ENCODE data around the gene DYRK2.

DNA sequence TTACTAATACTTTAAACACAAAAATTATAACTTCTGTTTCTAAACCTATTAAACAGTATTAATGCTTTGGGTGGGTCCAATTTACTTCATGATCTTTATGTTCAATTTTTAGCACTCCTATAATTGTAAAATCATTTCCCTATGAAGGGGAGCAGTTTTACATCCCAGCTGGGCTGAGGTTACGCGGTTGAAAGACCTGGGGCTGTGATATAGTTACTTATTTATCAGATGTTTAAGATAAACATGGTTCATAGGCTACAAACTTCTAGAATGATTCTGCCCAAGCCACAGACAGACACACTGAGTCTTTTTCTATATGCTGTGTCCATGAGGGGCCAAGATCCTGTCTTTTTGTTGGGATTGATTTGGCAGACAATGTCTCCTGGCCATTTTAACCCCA lies 44.4 kb downstream of the DYRK2 start:
- TF ChIP-seq, protein P1, sequence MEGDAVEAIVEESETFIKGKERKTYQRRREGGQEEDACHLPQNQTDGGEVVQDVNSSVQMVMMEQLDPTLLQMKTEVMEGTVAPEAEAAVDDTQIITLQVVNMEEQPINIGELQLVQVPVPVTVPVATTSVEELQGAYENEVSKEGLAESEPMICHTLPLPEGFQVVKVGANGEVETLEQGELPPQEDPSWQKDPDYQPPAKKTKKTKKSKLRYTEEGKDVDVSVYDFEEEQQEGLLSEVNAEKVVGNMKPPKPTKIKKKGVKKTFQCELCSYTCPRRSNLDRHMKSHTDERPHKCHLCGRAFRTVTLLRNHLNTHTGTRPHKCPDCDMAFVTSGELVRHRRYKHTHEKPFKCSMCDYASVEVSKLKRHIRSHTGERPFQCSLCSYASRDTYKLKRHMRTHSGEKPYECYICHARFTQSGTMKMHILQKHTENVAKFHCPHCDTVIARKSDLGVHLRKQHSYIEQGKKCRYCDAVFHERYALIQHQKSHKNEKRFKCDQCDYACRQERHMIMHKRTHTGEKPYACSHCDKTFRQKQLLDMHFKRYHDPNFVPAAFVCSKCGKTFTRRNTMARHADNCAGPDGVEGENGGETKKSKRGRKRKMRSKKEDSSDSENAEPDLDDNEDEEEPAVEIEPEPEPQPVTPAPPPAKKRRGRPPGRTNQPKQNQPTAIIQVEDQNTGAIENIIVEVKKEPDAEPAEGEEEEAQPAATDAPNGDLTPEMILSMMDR (IDR thresholded peaks at IDR 0.05; ENCODE audit: low read depth, low read length): no peak
- no peak for TF ChIP-seq POLR2A (IDR thresholded peaks at IDR 0.05; ENCODE audit: extremely low read depth, insufficient read length)
- TF ChIP-seq, protein P2, sequence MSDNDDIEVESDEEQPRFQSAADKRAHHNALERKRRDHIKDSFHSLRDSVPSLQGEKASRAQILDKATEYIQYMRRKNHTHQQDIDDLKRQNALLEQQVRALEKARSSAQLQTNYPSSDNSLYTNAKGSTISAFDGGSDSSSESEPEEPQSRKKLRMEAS (IDR thresholded peaks at IDR 0.05; ENCODE audit: low read depth, low read length): no peak
- TF ChIP-seq MYC (IDR thresholded peaks at IDR 0.05; ENCODE audit: low read depth, low read length): no peak
